HG03060 (cell line): Measurements from ENCODE around the gene PXDC1.

ENCODE experiments used
- ATAC-seq: cut with Tn5 transposase; IDR thresholded peaks from one replicate; pipeline ENCODE4 v1.9.1; 2021; ENCODE audit warnings: low read depth, moderate number of reproducible peaks; ENCODE audit not compliant: unreplicated experiment

The PXDC1 gene

GRCh38 chr6:3749067-3749841 lies 2.3 kb downstream of the PXDC1 start:
- no peak for ATAC-seq

- no peak for ATAC-seq
Measured at GRCh38 chr6:3748208-3749066, 3.1 kb downstream of the PXDC1 start.

- ATAC-seq: no peak
Measured at GRCh38 chr6:3747100-3747737, 4.3 kb downstream of the PXDC1 start.

GRCh38 chr6:3746696-3747095 lies 4.8 kb downstream of the PXDC1 start:
- no peak for ATAC-seq

- ATAC-seq: peak; percentile 71
Measured at GRCh38 chr6:3746119-3746691, 5.3 kb downstream of the PXDC1 start.

- no peak for ATAC-seq
Measured at GRCh38 chr6:3745566-3746118, 5.9 kb downstream of the PXDC1 start.

GRCh38 chr6:3744901-3745470 lies 6.5 kb downstream of the PXDC1 start:
- no peak for ATAC-seq

GRCh38 chr6:3744211-3744900 lies 7.2 kb downstream of the PXDC1 start:
- no peak for ATAC-seq

GRCh38 chr6:3743541-3743940 lies 8.0 kb downstream of the PXDC1 start:
- no peak for ATAC-seq

GRCh38 chr6:3742426-3743344 lies 8.8 kb downstream of the PXDC1 start:
- ATAC-seq: no peak

GRCh38 chr6:3742076-3742425 lies 9.5 kb downstream of the PXDC1 start:
- no peak for ATAC-seq

GRCh38 chr6:3741477-3741871 lies 10.0 kb downstream of the PXDC1 start:
- no peak for ATAC-seq

GRCh38 chr6:3740551-3741476 lies 10.7 kb downstream of the PXDC1 start:
- ATAC-seq: no peak

- no peak for ATAC-seq
Measured at GRCh38 chr6:3739311-3739897, 12.1 kb downstream of the PXDC1 start.

- no peak for ATAC-seq
Measured at GRCh38 chr6:3738381-3739131, 13.0 kb downstream of the PXDC1 start.

GRCh38 chr6:3737831-3738210 lies 13.7 kb downstream of the PXDC1 start:
- no peak for ATAC-seq
